Body of pancreas (tissue), 4 donors: ENCODE results near the gene TP53. TPM values are rescaled to one million over a fixed set of nuclear protein-coding genes. Genes with fewer than 3 reads are reported as not detected.
A peak's percentile ranks its signal among the peaks of the same experiment; 100 is the strongest.

ENCODE experiments used
- ATAC-seq: fragments of 150-250 bp; one replicate; pipeline ENCODE4 v1.9.1; 2016
- DNase-seq, 4 donors: peaks; one replicate each; pipeline ENCODE4 v3.0.0-alpha.2; 2019
- H3K27ac ChIP-seq, 4 donors: fragments of 200-600 bp; sonication (generic); 1 replicate in 3 of 4; 2 replicates in 1 of 4; pipeline versions ENCODE4 v1.5.1 to v1.6.1; 2016 to 2019; ENCODE audit warnings: mild to moderate bottlenecking in 1 of 4, mixed read lengths in 1 of 4, moderate library complexity in 1 of 4
- H3K27me3 ChIP-seq, 2 donors: fragments of 200-600 bp; sonication (generic); one replicate each; pipeline ENCODE4 v1.6.0; 2016; ENCODE audit warnings: mild to moderate bottlenecking in 1 of 2
- H3K36me3 ChIP-seq, 2 donors: fragments of 200-600 bp; sonication (generic); replicated peaks in 1 of 2; 2 replicates each; pipeline ENCODE4 v1.5.1; 2016; ENCODE audit warnings: low read depth in 2 of 2; ENCODE audit not compliant: insufficient read depth in 1 of 2
- H3K4me1 ChIP-seq: fragments of 200-600 bp; sonication (generic); one replicate; pipeline ENCODE4 v1.6.0; 2016
- H3K4me3 ChIP-seq, 2 donors: fragments of 200-600 bp; sonication (generic); 1 replicate in 1 of 2; 2 replicates in 1 of 2; pipeline ENCODE4 v1.5.1; 2016 to 2019
- H3K9me3 ChIP-seq, 3 donors: fragments of 200-600 bp; sonication (generic); 1 replicate in 2 of 3; 2 replicates in 1 of 3; pipeline ENCODE4 v1.5.1; 2016
- POLR2A ChIP-seq, 3 donors: fragments of 450-650 bp; IDR thresholded peaks; one replicate each; pipeline ENCODE4 v1.6.1; 2016; ENCODE audit warnings: antibody characterized with exemption in 3 of 3, mild to moderate bottlenecking in 2 of 3
- WGBS, 2 donors: methylation state at CpG; one replicate each; pipeline ENCODE4 v1.1.5; 2017; 5-methylcytosine and 5-hydroxymethylcytosine counted together
- intact Hi-C: fragments of 100-400 bp; cut with DNase I; formaldehyde crosslinking; loops from one replicate; pipeline ENCODE4 v1.15.1; 2023
- total RNA-seq, 2 donors: library from RNA; depleted of rRNA; stranded (reverse); fragments of >200 nt; gene quantifications; one replicate each; pipeline ENCODE4 v1.1.0, GENCODE V29; 2016
- TF ChIP-seq, protein P1 (sequence below), 7 experiments: fragments of 450-650 bp in 4 of 7; fragments of 200-600 bp in 3 of 7; sonication (generic) in 3 of 7; IDR thresholded peaks; one replicate each; pipeline ENCODE4 v1.5.1; 2016 to 2019; ENCODE audit warnings: antibody characterized with exemption in 7 of 7

The TP53 gene
- total RNA-seq, 2 donors from 2014 or later = 12.2 TPM

GRCh38 chr17:7711051-7711755, 23.9 kb upstream of the TP53 start:
- H3K9me3 ChIP-seq = no peaks in the 10 kb centered on the region
- DNase-seq = no peak
- no peak for ATAC-seq
- H3K27me3 ChIP-seq = peaks cover 0 to 10% of the 10 kb centered on the region in 2 donors
- H3K36me3 ChIP-seq = no peaks in the 10 kb centered on the region
- H3K27ac ChIP-seq = no peak overlapping the region
- TF ChIP-seq, protein P1, sequence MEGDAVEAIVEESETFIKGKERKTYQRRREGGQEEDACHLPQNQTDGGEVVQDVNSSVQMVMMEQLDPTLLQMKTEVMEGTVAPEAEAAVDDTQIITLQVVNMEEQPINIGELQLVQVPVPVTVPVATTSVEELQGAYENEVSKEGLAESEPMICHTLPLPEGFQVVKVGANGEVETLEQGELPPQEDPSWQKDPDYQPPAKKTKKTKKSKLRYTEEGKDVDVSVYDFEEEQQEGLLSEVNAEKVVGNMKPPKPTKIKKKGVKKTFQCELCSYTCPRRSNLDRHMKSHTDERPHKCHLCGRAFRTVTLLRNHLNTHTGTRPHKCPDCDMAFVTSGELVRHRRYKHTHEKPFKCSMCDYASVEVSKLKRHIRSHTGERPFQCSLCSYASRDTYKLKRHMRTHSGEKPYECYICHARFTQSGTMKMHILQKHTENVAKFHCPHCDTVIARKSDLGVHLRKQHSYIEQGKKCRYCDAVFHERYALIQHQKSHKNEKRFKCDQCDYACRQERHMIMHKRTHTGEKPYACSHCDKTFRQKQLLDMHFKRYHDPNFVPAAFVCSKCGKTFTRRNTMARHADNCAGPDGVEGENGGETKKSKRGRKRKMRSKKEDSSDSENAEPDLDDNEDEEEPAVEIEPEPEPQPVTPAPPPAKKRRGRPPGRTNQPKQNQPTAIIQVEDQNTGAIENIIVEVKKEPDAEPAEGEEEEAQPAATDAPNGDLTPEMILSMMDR (IDR thresholded peaks at IDR 0.05) = peak in 1 of 7 experiments; percentile 20
- no peak for TF ChIP-seq POLR2A (IDR thresholded peaks at IDR 0.05)
- no peak overlapping the region for H3K4me3 ChIP-seq
- WGBS, 2 donors = 75 to 77% methylated on average over 7 of the region's 7 CpGs
- intact Hi-C loops = no loop called here
- peaks cover 2% of the 10 kb centered on the region for H3K4me1 ChIP-seq

GRCh38 chr17:7710301-7710700, 23.0 kb upstream of the TP53 start:
- Histone ChIP-seq H3K36me3 (no peaks in the 10 kb centered on the region), H3K27me3 (peaks cover 0 to 18% of the 10 kb centered on the region in 2 donors), H3K4me1 (peaks cover 4% of the 10 kb centered on the region), H3K4me3 (no peak overlapping the region), H3K9me3 (no peaks in the 10 kb centered on the region), H3K27ac (no peak overlapping the region)
- intact Hi-C loops = no loop called here
- ATAC-seq (no peak), DNase-seq (no peak)
- TF ChIP-seq, protein P1 (IDR thresholded peaks at IDR 0.05) = no peak
- no peak for TF ChIP-seq POLR2A (IDR thresholded peaks at IDR 0.05)
- WGBS, 2 donors = 72 to 73% methylated on average over 7 of the region's 7 CpGs

DNA sequence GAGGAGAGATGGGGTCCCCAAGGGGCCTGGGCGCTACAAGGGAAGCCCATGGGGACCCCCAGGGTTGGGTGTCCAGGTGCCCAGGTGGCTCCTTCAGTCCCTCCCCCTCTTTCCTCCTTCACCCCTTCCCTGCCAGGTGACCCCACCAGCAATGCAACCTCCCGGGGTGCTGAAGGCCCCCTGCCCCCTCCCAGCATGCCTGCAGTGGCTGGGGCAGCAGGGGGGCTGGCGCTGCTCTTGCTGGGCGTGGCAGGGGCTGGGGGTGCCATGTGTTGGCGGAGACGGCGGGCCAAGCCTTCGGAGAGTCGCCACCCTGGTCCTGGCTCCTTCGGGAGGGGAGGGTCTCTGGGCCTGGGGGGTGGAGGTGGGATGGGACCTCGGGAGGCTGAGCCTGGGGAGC, 21.7 kb upstream of the TP53 start:
- TF ChIP-seq, protein P1 (IDR thresholded peaks at IDR 0.05) = no peak
- TF ChIP-seq POLR2A (IDR thresholded peaks at IDR 0.05) = no peak
- Histone ChIP-seq H3K4me3 (no peak overlapping the region), H3K9me3 (no peaks in the 10 kb centered on the region), H3K27me3 (peaks cover 0 to 31% of the 10 kb centered on the region in 2 donors), H3K4me1 (peaks cover 17% of the 10 kb centered on the region), H3K27ac (no peak overlapping the region), H3K36me3 (no peaks in the 10 kb centered on the region)
- WGBS, 2 donors = 68 to 69% methylated on average over 5 to 8 of the region's 11 CpGs
- intact Hi-C loops = no loop called here
- no peak for DNase-seq
- no peak for ATAC-seq

DNA sequence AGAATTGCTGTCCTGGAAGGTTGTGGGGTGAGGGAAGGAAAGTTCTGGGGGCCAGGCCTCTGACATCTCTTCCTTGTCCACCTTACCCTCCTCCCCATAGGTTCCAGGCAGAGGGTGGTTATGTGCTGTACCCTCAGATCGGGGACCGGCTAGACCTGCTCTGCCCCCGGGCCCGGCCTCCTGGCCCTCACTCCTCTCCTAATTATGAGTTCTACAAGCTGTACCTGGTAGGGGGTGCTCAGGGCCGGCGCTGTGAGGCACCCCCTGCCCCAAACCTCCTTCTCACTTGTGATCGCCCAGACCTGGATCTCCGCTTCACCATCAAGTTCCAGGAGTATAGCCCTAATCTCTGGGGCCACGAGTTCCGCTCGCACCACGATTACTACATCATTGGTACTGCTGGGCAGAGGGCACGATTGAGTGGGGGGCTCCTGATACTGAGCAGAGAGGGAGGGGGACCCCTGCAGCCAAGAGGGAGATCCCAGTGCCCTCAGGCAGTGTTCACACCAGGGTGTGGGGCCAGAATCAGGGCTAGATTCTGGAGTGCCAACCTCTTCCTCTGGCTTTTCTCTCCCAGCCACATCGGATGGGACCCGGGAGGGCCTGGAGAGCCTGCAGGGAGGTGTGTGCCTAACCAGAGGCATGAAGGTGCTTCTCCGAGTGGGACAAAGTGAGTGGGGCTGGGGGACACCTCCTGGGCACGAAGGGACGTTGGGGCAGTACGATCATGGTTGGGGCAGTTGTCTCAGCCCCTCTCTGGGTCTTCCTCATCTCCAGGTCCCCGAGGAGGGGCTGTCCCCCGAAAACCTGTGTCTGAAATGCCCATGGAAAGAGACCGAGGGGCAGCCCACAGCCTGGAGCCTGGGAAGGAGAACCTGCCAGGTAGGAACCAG, 20.8 kb upstream of the TP53 start:
- WGBS, 2 donors = 70 to 87% methylated on average over 17 to 19 of the region's 22 CpGs
- Histone ChIP-seq H3K9me3 (no peaks in the 10 kb centered on the region), H3K27me3 (peaks cover 0 to 31% of the 10 kb centered on the region in 2 donors), H3K4me1 (peaks cover 21% of the 10 kb centered on the region), H3K27ac (no peak overlapping the region), H3K4me3 (no peak overlapping the region), H3K36me3 (no peaks in the 10 kb centered on the region)
- no peak for DNase-seq
- intact Hi-C loops = no loop called here
- TF ChIP-seq, protein P1 (IDR thresholded peaks at IDR 0.05) = no peak
- no peak for TF ChIP-seq POLR2A (IDR thresholded peaks at IDR 0.05)
- no peak for ATAC-seq
